WTC11 (cell line): ENCODE measurements around the gene NFIA. TPM values are rescaled to one million over a fixed set of nuclear protein-coding genes. Genes with fewer than 3 reads are reported as not detected.

Source experiments
- ATAC-seq: fragments of 200-7000 bp; cut with Tn5 transposase; 2 replicates; pipeline ENCODE4 v1.10.0; 2021; ENCODE audit warnings: mild to moderate bottlenecking, moderate library complexity
- CTCF ChIA-PET: fragments of 300-600 bp; sonication (Branson Sonifier 250); formaldehyde crosslinking; loops from one replicate; lab custom pipeline; 2021; ENCODE audit warnings: antibody characterized with exemption; lab: Charles Lee
- POLR2A ChIA-PET: fragments of 350-600 bp; sonication (Branson Sonifier 250); formaldehyde crosslinking; loops from one replicate; lab custom pipeline; 2021; ENCODE audit warnings: antibody characterized with exemption; lab: Charles Lee
- DNase-seq: peaks from one replicate; pipeline ENCODE4 v3.0.0; 2021; ENCODE audit warnings: low spot score
- H3K27ac Mint-ChIP-seq: 2 replicates; pipeline ENCODE4 v1.8.0; 2021; ENCODE audit warnings: mixed read lengths
- H3K27me3 Mint-ChIP-seq: 2 replicates; pipeline ENCODE4 v1.8.0; 2021; ENCODE audit warnings: low read depth, mild to moderate bottlenecking, moderate library complexity, mixed read lengths
- H3K36me3 Mint-ChIP-seq: 2 replicates; pipeline ENCODE4 v1.8.0; 2021; ENCODE audit warnings: mixed read lengths
- H3K4me1 Mint-ChIP-seq: 2 replicates; pipeline ENCODE4 v1.8.0; 2022; ENCODE audit warnings: mixed read lengths
- H3K4me3 Mint-ChIP-seq: 2 replicates; pipeline ENCODE4 v1.8.0; 2021; ENCODE audit warnings: mild to moderate bottlenecking, moderate library complexity, mixed read lengths
- H3K9me3 Mint-ChIP-seq: 2 replicates; pipeline ENCODE4 v1.8.0; 2021; ENCODE audit warnings: mixed read lengths
- CREM ChIP-seq: sonication (generic); formaldehyde crosslinking; IDR thresholded peaks from 2 replicates; pipeline ENCODE4 v1.8.1; 2022; ENCODE audit warnings: mild to moderate bottlenecking, missing genetic modification reagents, moderate library complexity
- EMX1 ChIP-seq: fragments of 250-450 bp; sonication (Bioruptor Pico); IDR thresholded peaks from 2 replicates; pipeline ENCODE4 v1.8.0; 2021; ENCODE audit warnings: mild to moderate bottlenecking
- GTF2I ChIP-seq: fragments of 250-450 bp; sonication (Bioruptor Pico); conservative IDR thresholded peaks from 2 replicates; pipeline ENCODE4 v1.4.0; 2021; ENCODE audit warnings: mild to moderate bottlenecking
- JAZF1 ChIP-seq: fragments of 250-450 bp; sonication (Bioruptor Pico); IDR thresholded peaks from 2 replicates; pipeline ENCODE4 v1.9.0; 2021; ENCODE audit warnings: moderate library complexity, mild to moderate bottlenecking, inconsistent platforms
- KAT7 ChIP-seq: sonication (generic); formaldehyde crosslinking; IDR thresholded peaks from 2 replicates; pipeline ENCODE4 v1.8.1; 2023; ENCODE audit warnings: missing genetic modification reagents, mild to moderate bottlenecking, borderline replicate concordance
- NFE2L1 ChIP-seq: sonication (generic); formaldehyde crosslinking; IDR thresholded peaks from 2 replicates; pipeline ENCODE4 v1.8.1; 2023; ENCODE audit warnings: missing genetic modification reagents
- NR1H2 ChIP-seq: sonication (generic); formaldehyde crosslinking; IDR thresholded peaks from 2 replicates; pipeline ENCODE4 v1.9.0; 2021; ENCODE audit warnings: mild to moderate bottlenecking, moderate library complexity, missing genetic modification reagents
- NR2C2 ChIP-seq: sonication (generic); formaldehyde crosslinking; IDR thresholded peaks from 2 replicates; pipeline ENCODE4 v1.8.0; 2022; ENCODE audit warnings: mild to moderate bottlenecking, missing genetic modification reagents
- PRRX2 ChIP-seq: fragments of 250-450 bp; sonication (Bioruptor Pico); IDR thresholded peaks from 2 replicates; pipeline ENCODE4 v1.8.0; 2021; ENCODE audit warnings: mild to moderate bottlenecking
- SMAD3 ChIP-seq: sonication (generic); formaldehyde crosslinking; IDR thresholded peaks from 2 replicates; pipeline ENCODE4 v1.8.0; 2022; ENCODE audit warnings: missing genetic modification reagents, mild to moderate bottlenecking, borderline replicate concordance
- SMAD4 ChIP-seq: sonication (generic); formaldehyde crosslinking; IDR thresholded peaks from 2 replicates; pipeline ENCODE4 v1.8.0; 2022; ENCODE audit warnings: mild to moderate bottlenecking, missing genetic modification reagents
- ZNF219 ChIP-seq: sonication (generic); formaldehyde crosslinking; IDR thresholded peaks from 2 replicates; pipeline ENCODE4 v1.8.0; 2023; ENCODE audit warnings: missing genetic modification reagents, mild to moderate bottlenecking, borderline replicate concordance
- ZNF671 ChIP-seq: fragments of 250-450 bp; sonication (Bioruptor Pico); IDR thresholded peaks from 2 replicates; pipeline ENCODE4 v1.8.0; 2021; ENCODE audit warnings: mild to moderate bottlenecking
- total RNA-seq: library from RNA; stranded (reverse); gene quantifications from 3 replicates; pipeline ENCODE4 v1.2.3, GENCODE V29; 2021
- TF ChIP-seq, protein P1 (sequence below): sonication (generic); formaldehyde crosslinking; IDR thresholded peaks from 2 replicates; pipeline ENCODE4 v1.8.1; 2023; ENCODE audit warnings: mild to moderate bottlenecking, missing genetic modification reagents
- TF ChIP-seq, protein P2 (sequence below): sonication (generic); formaldehyde crosslinking; IDR thresholded peaks from 2 replicates; pipeline ENCODE4 v1.8.1; 2023; ENCODE audit warnings: mild to moderate bottlenecking, missing genetic modification reagents, moderate library complexity
- TF ChIP-seq, protein P3 (sequence below): fragments of 200-600 bp; IDR thresholded peaks from 2 replicates; pipeline ENCODE4 v1.8.0; 2022; ENCODE audit warnings: antibody characterized with exemption
- TF ChIP-seq, protein P4 (sequence below): sonication (generic); formaldehyde crosslinking; IDR thresholded peaks from 2 replicates; pipeline ENCODE4 v1.8.1; 2022; ENCODE audit warnings: mild to moderate bottlenecking, missing genetic modification reagents, moderate library complexity, borderline replicate concordance
- TF ChIP-seq, protein P5 (sequence below): sonication (generic); formaldehyde crosslinking; IDR thresholded peaks from 2 replicates; pipeline ENCODE4 v1.8.1; 2023; ENCODE audit warnings: mild to moderate bottlenecking, missing genetic modification reagents
- TF ChIP-seq, protein P6 (sequence below): sonication (generic); formaldehyde crosslinking; IDR thresholded peaks from 2 replicates; pipeline ENCODE4 v1.8.0; 2022; ENCODE audit warnings: missing genetic modification reagents
- TF ChIP-seq, protein P7 (sequence below): sonication (generic); formaldehyde crosslinking; IDR thresholded peaks from 2 replicates; pipeline ENCODE4 v1.8.1; 2022; ENCODE audit warnings: low read depth, missing genetic modification reagents, borderline replicate concordance

NFIA gene
- total RNA-seq, 1 experiment from 2014 or later, result 16.7 TPM

DNA sequence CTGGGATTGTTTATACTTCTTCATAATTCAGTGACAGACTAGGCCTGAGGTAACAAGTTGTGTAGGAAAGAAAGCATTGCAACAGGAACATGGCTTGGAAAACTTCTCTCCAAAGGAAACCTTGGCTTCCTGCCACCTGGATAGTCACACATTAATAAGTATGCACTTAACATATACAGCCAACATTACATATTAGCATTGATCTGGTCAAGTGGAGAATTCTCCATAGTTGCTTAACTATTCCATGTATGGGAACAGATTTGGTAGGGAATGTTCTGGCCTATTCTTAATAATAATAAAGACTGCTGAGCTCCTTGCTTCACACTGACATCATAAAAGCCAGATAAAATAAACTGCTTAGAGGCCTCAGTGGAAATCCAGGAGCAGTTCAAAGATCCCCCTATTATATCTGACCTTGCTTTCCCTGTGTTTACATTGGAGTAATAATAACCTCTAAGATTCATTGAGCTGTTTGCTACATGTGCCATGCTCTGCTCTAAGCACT is 27.2 kb upstream of the NFIA start (continued):
- TF ChIP-seq, protein P1, sequence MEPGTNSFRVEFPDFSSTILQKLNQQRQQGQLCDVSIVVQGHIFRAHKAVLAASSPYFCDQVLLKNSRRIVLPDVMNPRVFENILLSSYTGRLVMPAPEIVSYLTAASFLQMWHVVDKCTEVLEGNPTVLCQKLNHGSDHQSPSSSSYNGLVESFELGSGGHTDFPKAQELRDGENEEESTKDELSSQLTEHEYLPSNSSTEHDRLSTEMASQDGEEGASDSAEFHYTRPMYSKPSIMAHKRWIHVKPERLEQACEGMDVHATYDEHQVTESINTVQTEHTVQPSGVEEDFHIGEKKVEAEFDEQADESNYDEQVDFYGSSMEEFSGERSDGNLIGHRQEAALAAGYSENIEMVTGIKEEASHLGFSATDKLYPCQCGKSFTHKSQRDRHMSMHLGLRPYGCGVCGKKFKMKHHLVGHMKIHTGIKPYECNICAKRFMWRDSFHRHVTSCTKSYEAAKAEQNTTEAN (CRISPR knock-in tag), result no peak
- no peak for TF ChIP-seq ZNF671 (CRISPR knock-in tag)

DNA sequence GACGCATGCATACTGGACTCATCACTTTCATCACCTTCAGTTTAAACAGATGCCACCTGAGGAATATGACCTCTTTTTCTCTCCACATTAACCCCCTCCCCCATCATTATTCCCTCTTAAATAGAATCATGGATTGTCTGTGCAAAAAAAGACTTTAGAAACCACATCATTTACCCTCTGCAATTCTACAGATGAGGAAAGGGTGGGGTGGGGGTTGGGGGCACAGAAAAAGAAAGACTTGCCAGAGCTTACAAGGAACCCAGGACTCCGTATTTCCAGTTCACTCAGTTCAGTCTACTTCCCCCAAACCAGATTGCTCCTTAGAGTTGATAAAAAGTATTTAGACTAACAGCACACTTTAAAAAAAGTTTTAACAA is 26.2 kb upstream of the NFIA start:
- POLR2A ChIA-PET, result no interaction called here
- CTCF ChIA-PET, result interaction anchor here (1.0 kb wide), 1 partner anchor 13 kb away, joined by 3 read pairs; no protein-coding TSS in a partner anchor
- TF ChIP-seq, protein P2, sequence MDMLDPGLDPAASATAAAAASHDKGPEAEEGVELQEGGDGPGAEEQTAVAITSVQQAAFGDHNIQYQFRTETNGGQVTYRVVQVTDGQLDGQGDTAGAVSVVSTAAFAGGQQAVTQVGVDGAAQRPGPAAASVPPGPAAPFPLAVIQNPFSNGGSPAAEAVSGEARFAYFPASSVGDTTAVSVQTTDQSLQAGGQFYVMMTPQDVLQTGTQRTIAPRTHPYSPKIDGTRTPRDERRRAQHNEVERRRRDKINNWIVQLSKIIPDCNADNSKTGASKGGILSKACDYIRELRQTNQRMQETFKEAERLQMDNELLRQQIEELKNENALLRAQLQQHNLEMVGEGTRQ (CRISPR knock-in tag), result no peak
- TF ChIP-seq, protein P3, sequence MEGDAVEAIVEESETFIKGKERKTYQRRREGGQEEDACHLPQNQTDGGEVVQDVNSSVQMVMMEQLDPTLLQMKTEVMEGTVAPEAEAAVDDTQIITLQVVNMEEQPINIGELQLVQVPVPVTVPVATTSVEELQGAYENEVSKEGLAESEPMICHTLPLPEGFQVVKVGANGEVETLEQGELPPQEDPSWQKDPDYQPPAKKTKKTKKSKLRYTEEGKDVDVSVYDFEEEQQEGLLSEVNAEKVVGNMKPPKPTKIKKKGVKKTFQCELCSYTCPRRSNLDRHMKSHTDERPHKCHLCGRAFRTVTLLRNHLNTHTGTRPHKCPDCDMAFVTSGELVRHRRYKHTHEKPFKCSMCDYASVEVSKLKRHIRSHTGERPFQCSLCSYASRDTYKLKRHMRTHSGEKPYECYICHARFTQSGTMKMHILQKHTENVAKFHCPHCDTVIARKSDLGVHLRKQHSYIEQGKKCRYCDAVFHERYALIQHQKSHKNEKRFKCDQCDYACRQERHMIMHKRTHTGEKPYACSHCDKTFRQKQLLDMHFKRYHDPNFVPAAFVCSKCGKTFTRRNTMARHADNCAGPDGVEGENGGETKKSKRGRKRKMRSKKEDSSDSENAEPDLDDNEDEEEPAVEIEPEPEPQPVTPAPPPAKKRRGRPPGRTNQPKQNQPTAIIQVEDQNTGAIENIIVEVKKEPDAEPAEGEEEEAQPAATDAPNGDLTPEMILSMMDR, result no peak
- TF ChIP-seq CREM (CRISPR knock-in tag), result no peak
- TF ChIP-seq SMAD4, result no peak
- no peak for TF ChIP-seq NR2C2 (CRISPR knock-in tag)
- no peak for TF ChIP-seq SMAD3 (CRISPR knock-in tag)
- TF ChIP-seq, protein P4, sequence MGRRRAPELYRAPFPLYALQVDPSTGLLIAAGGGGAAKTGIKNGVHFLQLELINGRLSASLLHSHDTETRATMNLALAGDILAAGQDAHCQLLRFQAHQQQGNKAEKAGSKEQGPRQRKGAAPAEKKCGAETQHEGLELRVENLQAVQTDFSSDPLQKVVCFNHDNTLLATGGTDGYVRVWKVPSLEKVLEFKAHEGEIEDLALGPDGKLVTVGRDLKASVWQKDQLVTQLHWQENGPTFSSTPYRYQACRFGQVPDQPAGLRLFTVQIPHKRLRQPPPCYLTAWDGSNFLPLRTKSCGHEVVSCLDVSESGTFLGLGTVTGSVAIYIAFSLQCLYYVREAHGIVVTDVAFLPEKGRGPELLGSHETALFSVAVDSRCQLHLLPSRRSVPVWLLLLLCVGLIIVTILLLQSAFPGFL, result no peak
- no peak for TF ChIP-seq EMX1 (CRISPR knock-in tag)
- TF ChIP-seq, protein P5, sequence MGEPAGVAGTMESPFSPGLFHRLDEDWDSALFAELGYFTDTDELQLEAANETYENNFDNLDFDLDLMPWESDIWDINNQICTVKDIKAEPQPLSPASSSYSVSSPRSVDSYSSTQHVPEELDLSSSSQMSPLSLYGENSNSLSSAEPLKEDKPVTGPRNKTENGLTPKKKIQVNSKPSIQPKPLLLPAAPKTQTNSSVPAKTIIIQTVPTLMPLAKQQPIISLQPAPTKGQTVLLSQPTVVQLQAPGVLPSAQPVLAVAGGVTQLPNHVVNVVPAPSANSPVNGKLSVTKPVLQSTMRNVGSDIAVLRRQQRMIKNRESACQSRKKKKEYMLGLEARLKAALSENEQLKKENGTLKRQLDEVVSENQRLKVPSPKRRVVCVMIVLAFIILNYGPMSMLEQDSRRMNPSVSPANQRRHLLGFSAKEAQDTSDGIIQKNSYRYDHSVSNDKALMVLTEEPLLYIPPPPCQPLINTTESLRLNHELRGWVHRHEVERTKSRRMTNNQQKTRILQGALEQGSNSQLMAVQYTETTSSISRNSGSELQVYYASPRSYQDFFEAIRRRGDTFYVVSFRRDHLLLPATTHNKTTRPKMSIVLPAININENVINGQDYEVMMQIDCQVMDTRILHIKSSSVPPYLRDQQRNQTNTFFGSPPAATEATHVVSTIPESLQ (CRISPR knock-in tag), result no peak
- TF ChIP-seq GTF2I (CRISPR knock-in tag), result no peak
- peaks cover 69% of the 10 kb centered on the region for H3K27me3 Mint-ChIP-seq
- ATAC-seq, result no peak
- peaks cover 70% of the 10 kb centered on the region for H3K4me1 Mint-ChIP-seq
- no peak overlapping the region for H3K27ac Mint-ChIP-seq
- H3K9me3 Mint-ChIP-seq, result no peaks in the 10 kb centered on the region
- no peak for DNase-seq
- H3K36me3 Mint-ChIP-seq, result no peaks in the 10 kb centered on the region
- peak overlapping the region; percentile 83 for H3K4me3 Mint-ChIP-seq

DNA sequence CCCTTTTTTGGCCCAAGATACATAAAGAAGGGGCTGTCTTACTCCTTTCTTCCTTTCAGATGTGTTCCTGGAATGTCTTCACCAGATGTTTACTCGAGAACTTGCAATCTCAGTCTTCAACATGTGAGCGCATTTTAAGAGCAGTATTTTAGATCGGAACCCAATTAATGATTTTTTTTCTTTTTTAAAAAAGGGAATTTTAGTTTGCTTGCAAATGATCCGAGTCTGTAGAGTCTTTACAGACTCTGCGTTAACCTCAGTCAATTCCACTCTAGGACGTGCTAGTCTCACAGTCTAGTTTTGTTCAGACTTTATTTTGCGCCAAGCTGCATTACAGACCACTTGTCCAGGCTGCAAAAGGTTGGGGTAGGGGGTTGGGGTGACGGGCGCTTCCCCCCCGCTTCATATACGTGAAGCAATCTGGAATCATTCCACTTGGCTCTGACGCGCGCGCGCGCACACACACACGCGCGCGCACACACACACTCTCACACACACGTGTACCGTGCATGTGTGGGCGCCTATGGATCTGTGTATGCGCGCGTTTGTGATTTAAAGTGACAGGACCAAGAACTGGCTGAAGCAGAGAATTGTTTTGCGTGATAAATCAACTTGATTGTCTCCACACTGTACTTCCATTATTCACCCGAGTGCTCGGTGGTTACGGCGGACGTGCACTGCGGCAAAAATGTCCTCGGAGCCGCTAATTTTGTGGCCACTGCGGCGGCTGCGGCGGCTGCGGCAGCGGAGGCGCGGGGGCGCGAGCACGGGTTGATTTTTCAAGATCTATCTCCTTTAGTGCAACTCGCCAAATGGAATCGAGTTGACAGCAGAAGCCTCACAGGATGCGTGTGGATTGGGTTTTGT is 25.6 kb upstream of the NFIA start:
- no peak for DNase-seq
- ChIA-PET POLR2A (interaction anchor here (0.7 to 1.4 kb wide), 2 partner anchors 25 to 35 kb away, joined by 5 to 6 read pairs; partner anchors contain the start of gene NFIA), CTCF (interaction anchor here (1.1 to 1.3 kb wide), 2 partner anchors 13 to 21 kb away, joined by 3 to 6 read pairs; no protein-coding TSS in a partner anchor)
- Mint-ChIP-seq H3K9me3 (no peaks in the 10 kb centered on the region), H3K4me3 (peak overlapping the region; percentile 83), H3K4me1 (peaks cover 64% of the 10 kb centered on the region), H3K36me3 (no peaks in the 10 kb centered on the region), H3K27ac (no peak overlapping the region), H3K27me3 (peaks cover 63% of the 10 kb centered on the region)
- ATAC-seq, result no peak
- TF ChIP-seq, protein P6, sequence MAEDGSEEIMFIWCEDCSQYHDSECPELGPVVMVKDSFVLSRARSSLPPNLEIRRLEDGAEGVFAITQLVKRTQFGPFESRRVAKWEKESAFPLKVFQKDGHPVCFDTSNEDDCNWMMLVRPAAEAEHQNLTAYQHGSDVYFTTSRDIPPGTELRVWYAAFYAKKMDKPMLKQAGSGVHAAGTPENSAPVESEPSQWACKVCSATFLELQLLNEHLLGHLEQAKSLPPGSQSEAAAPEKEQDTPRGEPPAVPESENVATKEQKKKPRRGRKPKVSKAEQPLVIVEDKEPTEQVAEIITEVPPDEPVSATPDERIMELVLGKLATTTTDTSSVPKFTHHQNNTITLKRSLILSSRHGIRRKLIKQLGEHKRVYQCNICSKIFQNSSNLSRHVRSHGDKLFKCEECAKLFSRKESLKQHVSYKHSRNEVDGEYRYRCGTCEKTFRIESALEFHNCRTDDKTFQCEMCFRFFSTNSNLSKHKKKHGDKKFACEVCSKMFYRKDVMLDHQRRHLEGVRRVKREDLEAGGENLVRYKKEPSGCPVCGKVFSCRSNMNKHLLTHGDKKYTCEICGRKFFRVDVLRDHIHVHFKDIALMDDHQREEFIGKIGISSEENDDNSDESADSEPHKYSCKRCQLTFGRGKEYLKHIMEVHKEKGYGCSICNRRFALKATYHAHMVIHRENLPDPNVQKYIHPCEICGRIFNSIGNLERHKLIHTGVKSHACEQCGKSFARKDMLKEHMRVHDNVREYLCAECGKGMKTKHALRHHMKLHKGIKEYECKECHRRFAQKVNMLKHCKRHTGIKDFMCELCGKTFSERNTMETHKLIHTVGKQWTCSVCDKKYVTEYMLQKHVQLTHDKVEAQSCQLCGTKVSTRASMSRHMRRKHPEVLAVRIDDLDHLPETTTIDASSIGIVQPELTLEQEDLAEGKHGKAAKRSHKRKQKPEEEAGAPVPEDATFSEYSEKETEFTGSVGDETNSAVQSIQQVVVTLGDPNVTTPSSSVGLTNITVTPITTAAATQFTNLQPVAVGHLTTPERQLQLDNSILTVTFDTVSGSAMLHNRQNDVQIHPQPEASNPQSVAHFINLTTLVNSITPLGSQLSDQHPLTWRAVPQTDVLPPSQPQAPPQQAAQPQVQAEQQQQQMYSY (CRISPR knock-in tag), result no peak
- TF ChIP-seq, protein P7, sequence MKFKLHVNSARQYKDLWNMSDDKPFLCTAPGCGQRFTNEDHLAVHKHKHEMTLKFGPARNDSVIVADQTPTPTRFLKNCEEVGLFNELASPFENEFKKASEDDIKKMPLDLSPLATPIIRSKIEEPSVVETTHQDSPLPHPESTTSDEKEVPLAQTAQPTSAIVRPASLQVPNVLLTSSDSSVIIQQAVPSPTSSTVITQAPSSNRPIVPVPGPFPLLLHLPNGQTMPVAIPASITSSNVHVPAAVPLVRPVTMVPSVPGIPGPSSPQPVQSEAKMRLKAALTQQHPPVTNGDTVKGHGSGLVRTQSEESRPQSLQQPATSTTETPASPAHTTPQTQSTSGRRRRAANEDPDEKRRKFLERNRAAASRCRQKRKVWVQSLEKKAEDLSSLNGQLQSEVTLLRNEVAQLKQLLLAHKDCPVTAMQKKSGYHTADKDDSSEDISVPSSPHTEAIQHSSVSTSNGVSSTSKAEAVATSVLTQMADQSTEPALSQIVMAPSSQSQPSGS (CRISPR knock-in tag), result no peak
- TF ChIP-seq ZNF671 (CRISPR knock-in tag), result no peak
- TF ChIP-seq NFE2L1 (CRISPR knock-in tag), result no peak
- TF ChIP-seq NR1H2 (CRISPR knock-in tag), result no peak
- TF ChIP-seq PRRX2 (CRISPR knock-in tag), result no peak
- no peak for TF ChIP-seq ZNF219
- TF ChIP-seq JAZF1, result no peak
- no peak for TF ChIP-seq KAT7 (CRISPR knock-in tag)
